GM23248 (cell line): Measurements from ENCODE around the gene CDC14C. TPM values are rescaled to one million over a fixed set of nuclear protein-coding genes. Genes with fewer than 3 reads are reported as not detected.
"Not testable (repeated sequence)": the region's sequence is repeated elsewhere in the genome, so short reads cannot be mapped to it uniquely, and the experiment has no call there.

Experiments used
- DNase-seq: peaks from one replicate; pipeline ENCODE4 v3.0.0-alpha.2; 2015
- H2AFZ ChIP-seq: fragments of 200-600 bp; sonication (generic); 2 replicates; pipeline ENCODE4 v1.6.1; 2016; ENCODE audit warnings: antibody characterized with exemption
- H3F3A ChIP-seq: fragments of 200-600 bp; sonication (generic); 2 replicates; pipeline ENCODE4 v1.6.1; 2016; ENCODE audit warnings: mild to moderate bottlenecking, antibody characterized with exemption, mixed run types; ENCODE audit not compliant: insufficient read depth
- H3K27ac ChIP-seq: fragments of 200-600 bp; sonication (generic); 2 replicates; pipeline ENCODE4 v1.5.1; 2016; ENCODE audit warnings: mild to moderate bottlenecking
- H3K27me3 ChIP-seq: fragments of 200-600 bp; sonication (generic); replicated peaks from 2 replicates; pipeline ENCODE4 v1.6.1; 2016; ENCODE audit warnings: mild to moderate bottlenecking; ENCODE audit not compliant: insufficient read depth
- H3K36me3 ChIP-seq: fragments of 200-600 bp; sonication (generic); 2 replicates; pipeline ENCODE4 v1.6.1; 2016; ENCODE audit warnings: low read depth, mild to moderate bottlenecking
- H3K4me1 ChIP-seq: fragments of 200-600 bp; sonication (generic); 2 replicates; pipeline ENCODE4 v1.6.1; 2016; ENCODE audit warnings: mild to moderate bottlenecking; ENCODE audit not compliant: insufficient read depth
- H3K4me2 ChIP-seq: fragments of 200-600 bp; sonication (generic); one replicate; pipeline ENCODE4 v1.6.1; 2016; ENCODE audit warnings: mild to moderate bottlenecking; ENCODE audit not compliant: unreplicated experiment
- H3K4me3 ChIP-seq: fragments of 200-600 bp; sonication (generic); 2 replicates; pipeline ENCODE4 v1.5.1; 2016; ENCODE audit warnings: mild to moderate bottlenecking
- H3K79me2 ChIP-seq: fragments of 200-600 bp; sonication (generic); 2 replicates; pipeline ENCODE4 v1.6.1; 2016; ENCODE audit warnings: mild to moderate bottlenecking; ENCODE audit not compliant: insufficient read depth
- H3K9ac ChIP-seq: fragments of 200-600 bp; sonication (generic); 2 replicates; pipeline ENCODE4 v1.6.1; 2016; ENCODE audit warnings: mild to moderate bottlenecking
- H3K9me2 ChIP-seq: fragments of 200-600 bp; sonication (generic); 2 replicates; pipeline ENCODE4 v1.6.1; 2016; ENCODE audit warnings: mixed run types, mild to moderate bottlenecking, moderate library complexity; ENCODE audit not compliant: insufficient read depth
- H3K9me3 ChIP-seq: fragments of 200-600 bp; sonication (generic); one replicate; pipeline ENCODE4 v1.6.1; 2017; ENCODE audit warnings: low read depth
- H4K20me1 ChIP-seq: fragments of 200-600 bp; sonication (generic); 2 replicates; pipeline ENCODE4 v1.6.0; 2016; ENCODE audit not compliant: insufficient read depth
- EZH2 ChIP-seq: fragments of 200-600 bp; sonication (generic); IDR thresholded peaks from 2 replicates; pipeline ENCODE4 v1.6.1; 2018; ENCODE audit warnings: antibody characterized with exemption, mild to moderate bottlenecking; ENCODE audit not compliant: insufficient read depth, poor library complexity, severe bottlenecking
- EZH2phosphoT487 ChIP-seq: fragments of 200-600 bp; sonication (generic); IDR thresholded peaks from 2 replicates; pipeline ENCODE4 v1.6.1; 2018; ENCODE audit warnings: antibody characterized with exemption, moderate library complexity, mild to moderate bottlenecking, low read depth; ENCODE audit not compliant: insufficient read depth
- WGBS, 2 experiments: methylation state at CpG; one replicate each; pipeline ENCODE4 v1.1.6; 2015 to 2017; ENCODE audit warnings: low lambda C conversion rate in 2 of 2, low coverage in 1 of 2; ENCODE audit errors: missing lambda C conversion rate in 2 of 2; 5-methylcytosine and 5-hydroxymethylcytosine counted together
- in situ Hi-C: fragments of 300-500 bp; cut with MboI; formaldehyde crosslinking; loops from 2 replicates; pipeline ENCODE4 v1.15.0; 2020
- polyA plus RNA-seq: library from polyadenylated mRNA; unstranded; fragments of >200 nt; fragmentation: Nextera tagmentation; extraction: Ambion mirVana; gene quantifications from 2 replicates; pipeline ENCODE4 v1.2.1, GENCODE V29; 2016
- total RNA-seq: library from RNA; depleted of rRNA; stranded (reverse); fragments of >200 nt; shearing (Covaris generic); gene quantifications from 2 replicates; pipeline ENCODE4 v1.2.3, GENCODE V29; 2014

The CDC14C gene
- total and polyA plus RNA-seq, 2 experiments from 2014 or later, result 0.11 TPM; not detected in 1

DNA sequence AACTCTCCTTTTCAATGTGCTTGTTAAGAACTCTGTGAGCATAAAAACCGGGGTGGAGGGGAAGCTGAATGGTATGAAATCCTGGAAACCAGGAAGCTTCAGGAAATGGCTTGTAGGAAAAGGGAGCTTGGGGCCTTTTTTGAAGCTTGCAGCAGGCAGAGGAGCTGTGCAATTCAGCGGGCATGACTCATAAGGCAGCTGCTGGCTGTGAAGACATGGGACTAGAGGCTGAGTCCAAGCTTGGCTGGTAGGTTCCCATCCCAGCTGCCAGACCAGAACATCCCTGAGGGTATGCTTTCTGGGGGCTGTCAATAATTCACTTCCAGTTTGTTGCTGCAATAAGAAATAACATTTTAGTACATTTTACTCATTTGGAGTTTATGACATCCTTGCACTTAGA is 36.8 kb upstream of the CDC14C start:
- H4K20me1 ChIP-seq, result no peaks in the 10 kb centered on the region
- H3K4me1 ChIP-seq, result no peaks in the 10 kb centered on the region
- peak; percentile 4 for DNase-seq
- H2AFZ ChIP-seq, result no peak overlapping the region
- no peaks in the 10 kb centered on the region for H3K9me2 ChIP-seq
- H3K9ac ChIP-seq, result no peak overlapping the region
- H3K36me3 ChIP-seq, result no peaks in the 10 kb centered on the region
- no peaks in the 10 kb centered on the region for H3K27me3 ChIP-seq
- H3K4me2 ChIP-seq, result no peak overlapping the region
- H3K27ac ChIP-seq, result no peak overlapping the region
- H3F3A ChIP-seq, result no peaks in the 10 kb centered on the region
- in situ Hi-C loops, result no loop called here
- TF ChIP-seq EZH2phosphoT487 (no peak), EZH2 (no peak)
- H3K79me2 ChIP-seq, result no peaks in the 10 kb centered on the region
- no peak overlapping the region for H3K4me3 ChIP-seq
- 0 to 1% methylated on average over 2 of the region's 2 CpGs for WGBS, 2 experiments
- H3K9me3 ChIP-seq, result no peaks in the 10 kb centered on the region

- Histone ChIP-seq H3K79me2 (no peaks in the 10 kb centered on the region), H3K9me3 (no peaks in the 10 kb centered on the region), H3K4me1 (no peaks in the 10 kb centered on the region), H3K9ac (no peak overlapping the region), H3K36me3 (no peaks in the 10 kb centered on the region), H3K4me2 (no peak overlapping the region), H3K4me3 (no peak overlapping the region), H3K9me2 (no peaks in the 10 kb centered on the region), H3K27me3 (no peaks in the 10 kb centered on the region), H2AFZ (no peak overlapping the region), H3K27ac (no peak overlapping the region), H3F3A (no peaks in the 10 kb centered on the region), H4K20me1 (no peaks in the 10 kb centered on the region)
- TF ChIP-seq EZH2phosphoT487 (no peak), EZH2 (no peak)
- 4 to 15% methylated on average over 1 of the region's 1 CpG for WGBS, 2 experiments
- in situ Hi-C loops, result no loop called here
- no peak for DNase-seq
Observed at GRCh38 chr7:48894574-48894973, 29.8 kb upstream of the CDC14C start.

GRCh38 chr7:48899932-48900331 is 24.4 kb upstream of the CDC14C start:
- no peak overlapping the region for H3K27ac ChIP-seq
- H3K27me3 ChIP-seq, result no peaks in the 10 kb centered on the region
- no peaks in the 10 kb centered on the region for H3F3A ChIP-seq
- no peaks in the 10 kb centered on the region for H3K9me2 ChIP-seq
- WGBS, 2 experiments, result 47 to 66% methylated on average over 2 of the region's 2 CpGs
- H3K79me2 ChIP-seq, result no peaks in the 10 kb centered on the region
- H2AFZ ChIP-seq, result no peak overlapping the region
- H4K20me1 ChIP-seq, result no peaks in the 10 kb centered on the region
- DNase-seq, result no peak
- no peak for TF ChIP-seq EZH2phosphoT487
- TF ChIP-seq EZH2, result no peak
- in situ Hi-C loops, result no loop called here
- H3K4me1 ChIP-seq, result no peaks in the 10 kb centered on the region
- H3K4me2 ChIP-seq, result no peak overlapping the region
- no peaks in the 10 kb centered on the region for H3K9me3 ChIP-seq
- H3K36me3 ChIP-seq, result no peaks in the 10 kb centered on the region
- no peak overlapping the region for H3K4me3 ChIP-seq
- H3K9ac ChIP-seq, result no peak overlapping the region

DNA sequence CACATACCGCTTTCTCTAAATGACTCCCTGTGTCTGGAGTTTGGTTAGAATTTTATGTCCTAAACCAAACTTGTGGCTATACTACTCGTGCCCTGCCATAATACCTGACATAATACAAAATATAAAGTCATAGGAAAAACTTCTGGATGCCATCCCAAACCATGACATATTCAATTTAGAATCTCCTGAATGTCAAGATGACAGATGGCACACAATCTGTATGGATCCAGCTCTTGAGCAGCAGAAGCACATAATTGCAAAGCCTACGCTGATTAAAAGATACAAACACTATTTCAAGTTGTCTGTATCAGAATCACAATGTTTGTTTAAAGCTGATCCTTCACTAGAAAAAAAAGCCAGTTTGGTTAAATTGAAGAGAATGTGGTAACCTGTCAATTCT is 22.4 kb upstream of the CDC14C start:
- no peak overlapping the region for H3K4me3 ChIP-seq
- H3K27ac ChIP-seq, result no peak overlapping the region
- no peak overlapping the region for H2AFZ ChIP-seq
- H3K9ac ChIP-seq, result no peak overlapping the region
- in situ Hi-C loops, result no loop called here
- no peaks in the 10 kb centered on the region for H3K36me3 ChIP-seq
- no peaks in the 10 kb centered on the region for H4K20me1 ChIP-seq
- H3K9me2 ChIP-seq, result no peaks in the 10 kb centered on the region
- no peak for DNase-seq
- TF ChIP-seq EZH2phosphoT487 (no peak), EZH2 (no peak)
- no peak overlapping the region for H3K4me2 ChIP-seq
- H3K27me3 ChIP-seq, result no peaks in the 10 kb centered on the region
- no peaks in the 10 kb centered on the region for H3K79me2 ChIP-seq
- no peaks in the 10 kb centered on the region for H3K9me3 ChIP-seq
- 22 to 33% methylated on average over 3 of the region's 3 CpGs for WGBS, 2 experiments
- H3K4me1 ChIP-seq, result no peaks in the 10 kb centered on the region
- no peaks in the 10 kb centered on the region for H3F3A ChIP-seq

- H3K4me3 ChIP-seq, result no peak overlapping the region
- no peak overlapping the region for H2AFZ ChIP-seq
- WGBS, 2 experiments, result 63 to 75% methylated on average over 1 of the region's 1 CpG
- H3K9me3 ChIP-seq, result no peaks in the 10 kb centered on the region
- no peak for TF ChIP-seq EZH2
- no peak for TF ChIP-seq EZH2phosphoT487
- H3K9ac ChIP-seq, result no peak overlapping the region
- no peaks in the 10 kb centered on the region for H3K79me2 ChIP-seq
- H3K27me3 ChIP-seq, result no peaks in the 10 kb centered on the region
- H3K36me3 ChIP-seq, result no peaks in the 10 kb centered on the region
- no peak overlapping the region for H3K27ac ChIP-seq
- H3F3A ChIP-seq, result no peaks in the 10 kb centered on the region
- H4K20me1 ChIP-seq, result no peaks in the 10 kb centered on the region
- DNase-seq, result no peak
- no peaks in the 10 kb centered on the region for H3K9me2 ChIP-seq
- no peaks in the 10 kb centered on the region for H3K4me1 ChIP-seq
- in situ Hi-C loops, result no loop called here
- no peak overlapping the region for H3K4me2 ChIP-seq
Observed at GRCh38 chr7:48904975-48905374, 19.4 kb upstream of the CDC14C start.

DNA sequence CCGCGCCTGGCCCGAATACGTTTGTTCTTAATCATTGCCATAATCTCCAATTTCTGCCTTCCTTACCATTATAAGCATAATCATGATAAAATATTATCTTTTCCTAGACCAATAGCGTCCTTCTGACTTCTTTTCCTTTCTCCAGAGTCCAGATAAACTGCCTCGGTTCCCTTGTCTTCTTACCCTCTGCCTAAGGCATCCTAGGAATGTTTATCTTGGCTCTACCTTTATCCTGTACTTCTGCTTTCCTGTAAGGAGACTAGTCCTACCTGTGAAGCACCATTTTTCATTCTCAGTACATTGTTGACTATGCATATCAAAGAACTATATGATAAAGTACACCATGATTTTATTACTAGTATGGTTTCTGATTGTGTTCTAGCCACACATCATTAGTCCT is 18.7 kb upstream of the CDC14C start:
- H3F3A ChIP-seq, in situ Hi-C loops, DNase-seq, H2AFZ ChIP-seq, H3K9me2 ChIP-seq, H3K4me3 ChIP-seq, H3K79me2 ChIP-seq, H4K20me1 ChIP-seq, H3K27ac ChIP-seq, H3K27me3 ChIP-seq, H3K4me1 ChIP-seq, H3K36me3 ChIP-seq, H3K9ac ChIP-seq, H3K4me2 ChIP-seq, H3K9me3 ChIP-seq: not testable (repeated sequence)
- WGBS, 2 experiments, result 46 to 47% methylated on average over 6 of the region's 6 CpGs

DNA sequence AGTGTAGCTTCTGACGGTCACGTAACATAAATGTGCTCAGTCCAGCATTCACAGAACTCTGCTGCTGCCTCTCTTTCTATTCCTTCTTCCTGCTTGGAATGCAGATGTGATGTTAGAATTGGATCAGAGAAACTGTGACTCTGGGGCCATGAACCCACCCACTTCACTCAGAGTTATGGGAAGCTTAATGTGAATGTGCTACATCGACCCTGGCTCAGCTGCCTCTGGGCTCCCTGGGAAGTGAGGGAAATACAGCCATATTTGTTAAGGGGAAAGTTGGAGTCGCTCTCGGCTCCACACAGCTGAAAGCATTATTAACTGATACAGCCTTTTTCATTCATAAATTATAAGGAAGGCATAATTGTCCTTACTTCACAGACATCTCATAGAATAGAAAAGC is 14.5 kb upstream of the CDC14C start:
- H3F3A ChIP-seq, in situ Hi-C loops, H3K27me3 ChIP-seq, H3K79me2 ChIP-seq, H4K20me1 ChIP-seq, H2AFZ ChIP-seq, H3K4me2 ChIP-seq, H3K36me3 ChIP-seq, H3K9me3 ChIP-seq, H3K9ac ChIP-seq, H3K4me1 ChIP-seq, DNase-seq, H3K9me2 ChIP-seq, H3K4me3 ChIP-seq, H3K27ac ChIP-seq: not testable (repeated sequence)
- 13 to 25% methylated on average over 5 of the region's 5 CpGs for WGBS, 2 experiments
